Lung (tissue), 12 donors: ENCODE data around the gene LCN15. TPM values are rescaled to one million over a fixed set of nuclear protein-coding genes. Genes with fewer than 3 reads are reported as not detected.
"Not testable (repeated sequence)": the region's sequence is repeated elsewhere in the genome, so short reads cannot be mapped to it uniquely, and the experiment has no call there.

Experiments used
- ATAC-seq: fragments of 200-7000 bp; cut with Tn5 transposase; one replicate; pipeline ENCODE4 v1.9.1; 2020; ENCODE audit warnings: moderate number of reproducible peaks; ENCODE audit not compliant: insufficient read depth, low FRiP score
- DNase-seq, 3 donors: peaks; one replicate each; pipeline ENCODE4 v3.0.0-alpha.2; 2013 to 2017
- H3K27ac ChIP-seq, 2 donors: one replicate each; pipeline ENCODE4 v1.5.1; 2013; ENCODE audit warnings: mild to moderate bottlenecking in 2 of 2, moderate library complexity in 2 of 2, control low read depth in 1 of 2, inconsistent platforms in 1 of 2, low read depth in 1 of 2, low read length in 1 of 2
- H3K27me3 ChIP-seq, 3 donors: one replicate each; pipeline ENCODE4 v1.5.1; 2013; ENCODE audit warnings: low read length in 2 of 3; ENCODE audit not compliant: control insufficient read depth in 3 of 3, insufficient read depth in 3 of 3
- H3K36me3 ChIP-seq, 4 donors: one replicate each; pipeline ENCODE4 v1.5.1; 2013; ENCODE audit warnings: low read length in 4 of 4, mild to moderate bottlenecking in 1 of 4, moderate library complexity in 1 of 4; ENCODE audit not compliant: control insufficient read depth in 4 of 4, insufficient read depth in 4 of 4
- H3K4me1 ChIP-seq, 5 donors: one replicate each; pipeline ENCODE4 v1.5.1; 2013; ENCODE audit warnings: low read length in 5 of 5, mild to moderate bottlenecking in 2 of 5, moderate library complexity in 1 of 5; ENCODE audit not compliant: control insufficient read depth in 5 of 5, insufficient read depth in 5 of 5
- H3K4me3 ChIP-seq: one replicate; pipeline ENCODE4 v1.5.1; 2013; ENCODE audit warnings: mild to moderate bottlenecking, control low read depth, moderate library complexity
- H3K9ac ChIP-seq, 2 donors: one replicate each; pipeline ENCODE4 v1.5.1; 2013; ENCODE audit warnings: low read length in 2 of 2, control low read depth in 1 of 2; ENCODE audit not compliant: insufficient read depth in 1 of 2
- H3K9me3 ChIP-seq, 4 donors: one replicate each; pipeline ENCODE4 v1.5.1; 2013; ENCODE audit warnings: low read length in 3 of 4, mild to moderate bottlenecking in 1 of 4, moderate library complexity in 1 of 4; ENCODE audit not compliant: control insufficient read depth in 4 of 4, insufficient read depth in 3 of 4
- WGBS, 2 donors: extraction: QIAGEN DNeasy Blood & Tissue Kit; methylation state at CpG; one replicate each; pipeline ENCODE4 v1.1.7; 2013; 5-methylcytosine and 5-hydroxymethylcytosine counted together
- polyA plus RNA-seq, 2 donors: library from polyadenylated mRNA; stranded (reverse); fragments of 200-250 nt; gene quantifications; one replicate each; pipeline ENCODE4 v1.2.1, GENCODE V29; 2013
- total RNA-seq, 2 donors: library from RNA; depleted of rRNA in 1 of 2; stranded (reverse); fragments of >200 nt in 1 of 2; gene quantifications; one replicate each; pipeline ENCODE4 v1.2.1, GENCODE V29; 2014 to 2021
- TF ChIP-seq, protein P1 (sequence below): IDR thresholded peaks from 2 replicates; pipeline ENCODE4 v1.5.1; 2012; ENCODE audit warnings: mild to moderate bottlenecking; ENCODE audit errors: control extremely low read depth, extremely low read depth
- donor health status: control.
- donor health status: control.
- donor health status: Bipolar disorder and iron deficiency.
- donor health status: healthy.
- donor health status: DM: yes; HTN: yes; CAD: no.

LCN15 gene
- total and polyA plus RNA-seq, 4 donors, result 0.16 TPM; not detected in 3

GRCh38 chr9:136761545-136761981 lies 2.8 kb downstream of the LCN15 start:
- Histone ChIP-seq H3K27me3 (no peaks in the 10 kb centered on the region), H3K9me3 (no peaks in the 10 kb centered on the region), H3K27ac (no peak overlapping the region), H3K9ac (no peak overlapping the region), H3K4me3 (no peak overlapping the region), H3K4me1 (peaks cover 0 to 3% (median 0%) of the 10 kb centered on the region in 5 donors), H3K36me3 (no peaks in the 10 kb centered on the region)
- 82 to 90% methylated on average over 12 to 13 of the region's 13 CpGs for WGBS, 2 donors
- TF ChIP-seq, protein P1, sequence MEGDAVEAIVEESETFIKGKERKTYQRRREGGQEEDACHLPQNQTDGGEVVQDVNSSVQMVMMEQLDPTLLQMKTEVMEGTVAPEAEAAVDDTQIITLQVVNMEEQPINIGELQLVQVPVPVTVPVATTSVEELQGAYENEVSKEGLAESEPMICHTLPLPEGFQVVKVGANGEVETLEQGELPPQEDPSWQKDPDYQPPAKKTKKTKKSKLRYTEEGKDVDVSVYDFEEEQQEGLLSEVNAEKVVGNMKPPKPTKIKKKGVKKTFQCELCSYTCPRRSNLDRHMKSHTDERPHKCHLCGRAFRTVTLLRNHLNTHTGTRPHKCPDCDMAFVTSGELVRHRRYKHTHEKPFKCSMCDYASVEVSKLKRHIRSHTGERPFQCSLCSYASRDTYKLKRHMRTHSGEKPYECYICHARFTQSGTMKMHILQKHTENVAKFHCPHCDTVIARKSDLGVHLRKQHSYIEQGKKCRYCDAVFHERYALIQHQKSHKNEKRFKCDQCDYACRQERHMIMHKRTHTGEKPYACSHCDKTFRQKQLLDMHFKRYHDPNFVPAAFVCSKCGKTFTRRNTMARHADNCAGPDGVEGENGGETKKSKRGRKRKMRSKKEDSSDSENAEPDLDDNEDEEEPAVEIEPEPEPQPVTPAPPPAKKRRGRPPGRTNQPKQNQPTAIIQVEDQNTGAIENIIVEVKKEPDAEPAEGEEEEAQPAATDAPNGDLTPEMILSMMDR, result no peak
- DNase-seq (no peak), ATAC-seq (no peak)

DNA sequence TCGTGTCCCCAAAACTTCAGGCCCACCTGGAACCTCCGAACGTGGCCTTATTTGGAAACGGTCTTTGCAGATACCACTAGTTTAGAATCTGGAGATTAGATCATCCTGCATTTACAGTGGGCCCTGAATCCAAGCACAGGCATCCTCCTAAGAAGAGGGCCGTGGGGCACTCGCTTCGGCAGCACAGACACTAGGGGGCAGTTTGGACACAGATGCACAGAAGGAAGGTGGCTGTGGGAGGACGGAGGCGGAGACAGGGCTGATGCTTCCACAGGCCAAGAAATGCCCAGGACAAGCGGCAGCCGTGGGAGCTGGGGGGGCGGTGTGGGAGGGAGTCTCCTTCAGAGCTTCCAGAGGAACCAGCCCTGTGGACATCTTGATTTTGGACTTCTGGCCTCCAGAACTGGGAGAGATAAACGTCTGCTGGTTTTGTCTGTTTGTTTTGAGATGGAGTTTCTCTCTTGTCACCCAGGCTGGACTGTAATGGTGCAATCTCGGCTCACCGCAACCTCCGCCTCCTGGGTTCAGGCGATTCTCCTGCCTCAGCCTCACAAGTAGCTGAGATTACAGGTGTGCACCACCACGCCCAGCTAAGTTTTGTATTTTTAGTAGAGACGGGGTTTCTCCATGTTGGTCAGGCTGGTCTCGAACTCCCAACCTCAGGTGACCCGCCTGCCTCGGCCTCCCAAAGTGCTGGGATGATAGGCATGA lies 3.3 kb downstream of the LCN15 start:
- WGBS, 2 donors, result 45 to 48% methylated on average over 22 of the region's 22 CpGs
- peak; percentile 45 to 52 (median 50) for DNase-seq
- not testable (repeated sequence) for H3K27ac ChIP-seq, H3K27me3 ChIP-seq, H3K36me3 ChIP-seq, H3K9ac ChIP-seq, H3K4me3 ChIP-seq, H3K9me3 ChIP-seq, H3K4me1 ChIP-seq, ATAC-seq
- TF ChIP-seq, protein P1, result peak; percentile 13

DNA sequence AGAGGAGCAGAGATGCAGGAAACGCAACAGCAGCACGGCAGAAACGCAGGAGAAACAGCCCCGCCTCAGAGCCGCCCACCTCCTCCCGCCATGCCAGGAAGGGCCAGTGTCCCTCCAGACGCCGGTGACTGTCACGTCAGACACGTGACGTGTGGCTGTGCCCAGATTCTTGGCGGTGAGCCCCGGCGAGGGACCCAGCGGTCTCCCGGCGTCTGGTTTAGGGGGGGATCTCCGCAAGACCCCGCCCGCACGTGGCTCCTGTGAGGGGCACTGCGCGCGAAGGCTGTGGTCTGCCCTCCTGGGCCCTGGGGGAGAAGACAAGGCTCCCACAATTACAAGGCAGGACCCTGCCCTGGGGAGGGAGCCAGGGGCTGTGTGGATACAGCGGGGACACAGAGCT lies 3.9 kb downstream of the LCN15 start:
- DNase-seq (no peak), ATAC-seq (no peak)
- Histone ChIP-seq H3K27me3 (no peaks in the 10 kb centered on the region), H3K27ac (no peak overlapping the region), H3K9ac (no peak overlapping the region), H3K4me1 (peaks cover 0 to 3% (median 0%) of the 10 kb centered on the region in 5 donors), H3K36me3 (no peaks in the 10 kb centered on the region), H3K4me3 (no peak overlapping the region), H3K9me3 (peaks cover 0 to 6% (median 3%) of the 10 kb centered on the region in 4 donors)
- TF ChIP-seq, protein P1, result no peak
- WGBS, 2 donors, result 70% methylated on average over 25 of the region's 25 CpGs
